GM12874 (cell line): Measurements from ENCODE around the gene EMILIN1.

Experiments used
- TF ChIP-seq, protein P1 (sequence below): IDR thresholded peaks from 2 replicates; pipeline ENCODE4 v1.5.1; 2011; ENCODE audit warnings: low read depth, mild to moderate bottlenecking, control low read depth, low read length, moderate library complexity; ENCODE audit not compliant: insufficient read depth

The EMILIN1 gene

DNA sequence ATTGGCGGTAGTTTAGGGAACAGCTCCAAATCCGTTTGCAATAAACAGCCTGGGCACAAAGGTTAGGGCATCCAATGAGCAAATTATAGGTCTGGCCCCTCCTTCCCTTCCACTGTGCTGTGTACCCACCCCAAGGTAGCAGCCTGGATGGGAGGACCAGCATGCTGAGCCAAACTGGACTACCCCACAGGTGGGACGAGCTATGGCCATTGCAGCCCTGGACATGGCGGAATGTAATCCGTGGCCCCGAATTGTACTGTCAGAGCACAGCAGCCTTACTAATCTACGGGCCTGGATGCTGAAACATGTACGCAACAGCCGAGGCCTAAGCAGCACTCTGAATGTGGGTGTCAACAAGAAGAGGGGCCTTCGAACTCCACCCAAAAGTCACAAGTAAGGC lies 20.2 kb upstream of the EMILIN1 start:
- TF ChIP-seq, protein P1, sequence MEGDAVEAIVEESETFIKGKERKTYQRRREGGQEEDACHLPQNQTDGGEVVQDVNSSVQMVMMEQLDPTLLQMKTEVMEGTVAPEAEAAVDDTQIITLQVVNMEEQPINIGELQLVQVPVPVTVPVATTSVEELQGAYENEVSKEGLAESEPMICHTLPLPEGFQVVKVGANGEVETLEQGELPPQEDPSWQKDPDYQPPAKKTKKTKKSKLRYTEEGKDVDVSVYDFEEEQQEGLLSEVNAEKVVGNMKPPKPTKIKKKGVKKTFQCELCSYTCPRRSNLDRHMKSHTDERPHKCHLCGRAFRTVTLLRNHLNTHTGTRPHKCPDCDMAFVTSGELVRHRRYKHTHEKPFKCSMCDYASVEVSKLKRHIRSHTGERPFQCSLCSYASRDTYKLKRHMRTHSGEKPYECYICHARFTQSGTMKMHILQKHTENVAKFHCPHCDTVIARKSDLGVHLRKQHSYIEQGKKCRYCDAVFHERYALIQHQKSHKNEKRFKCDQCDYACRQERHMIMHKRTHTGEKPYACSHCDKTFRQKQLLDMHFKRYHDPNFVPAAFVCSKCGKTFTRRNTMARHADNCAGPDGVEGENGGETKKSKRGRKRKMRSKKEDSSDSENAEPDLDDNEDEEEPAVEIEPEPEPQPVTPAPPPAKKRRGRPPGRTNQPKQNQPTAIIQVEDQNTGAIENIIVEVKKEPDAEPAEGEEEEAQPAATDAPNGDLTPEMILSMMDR, result no peak

DNA sequence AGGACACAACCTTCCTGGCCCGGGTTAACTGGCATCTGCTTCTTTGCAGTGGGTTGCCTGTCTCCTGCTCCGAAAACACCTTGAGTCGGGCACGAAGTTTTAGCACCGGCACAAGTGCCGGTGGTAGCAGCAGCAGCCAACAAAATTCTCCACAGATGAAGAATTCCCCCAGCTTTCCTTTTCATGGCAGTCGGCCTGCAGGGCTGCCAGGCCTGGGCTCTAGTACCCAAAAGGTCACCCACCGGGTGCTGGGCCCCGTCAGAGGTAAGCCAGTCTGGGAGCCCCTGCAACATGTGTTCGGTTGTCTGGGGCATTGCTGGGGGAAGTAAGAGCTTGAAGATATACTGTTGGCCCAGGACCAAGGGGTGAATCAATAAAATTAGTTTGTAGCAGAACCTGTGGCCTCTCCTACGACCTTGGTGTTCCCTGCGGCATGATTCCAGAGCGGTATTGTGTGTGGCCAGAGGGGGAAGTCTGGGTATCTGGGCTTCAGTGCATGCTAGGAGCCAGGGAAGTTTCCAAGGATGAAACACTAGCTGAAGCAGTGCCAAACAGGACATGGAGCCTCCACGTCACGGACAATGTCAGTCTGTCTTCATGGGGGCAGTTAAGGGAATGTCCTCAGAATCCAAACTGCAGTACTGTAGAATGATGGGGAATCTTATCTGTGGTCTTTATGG lies 19.1 kb upstream of the EMILIN1 start:
- TF ChIP-seq, protein P1, result no peak

DNA sequence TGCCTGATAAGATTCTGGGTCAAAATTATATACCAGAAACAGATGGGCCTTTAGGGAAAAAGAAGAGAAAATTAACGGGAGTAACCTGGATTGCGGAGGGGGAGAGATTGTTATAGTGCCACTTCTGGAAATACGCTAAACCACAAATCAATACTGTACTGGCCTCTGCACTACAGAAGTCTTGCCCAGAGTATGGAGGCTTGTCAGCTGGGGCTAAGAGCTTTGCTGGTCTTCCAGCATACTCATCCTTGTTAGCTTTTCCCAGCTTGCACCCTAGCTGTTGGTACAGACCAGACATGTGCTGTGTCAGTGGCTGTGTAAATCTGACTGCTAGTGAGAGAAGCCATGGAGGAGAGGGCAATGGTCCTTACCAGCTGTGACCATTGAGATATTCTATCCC lies 18.1 kb upstream of the EMILIN1 start:
- TF ChIP-seq, protein P1, result no peak

DNA sequence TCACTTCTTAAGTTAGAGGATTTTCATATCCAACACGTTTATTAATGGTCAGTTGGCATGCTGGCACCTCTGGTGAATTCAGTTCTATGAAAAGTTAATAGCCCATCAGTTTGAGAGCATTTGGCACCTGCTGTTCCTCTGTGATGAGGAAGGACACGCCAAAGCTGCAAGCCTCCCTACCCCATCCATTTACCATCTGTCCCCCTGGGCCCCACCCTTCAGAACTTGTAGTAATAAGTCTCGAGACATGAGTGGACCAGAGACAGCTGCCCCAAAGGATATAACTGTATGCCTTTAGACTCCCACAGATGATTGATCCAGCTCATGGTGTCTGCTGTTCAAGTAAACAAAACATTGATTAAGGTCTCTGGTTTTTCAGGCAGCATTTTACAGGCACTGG lies 13.3 kb upstream of the EMILIN1 start:
- TF ChIP-seq, protein P1, result no peak

DNA sequence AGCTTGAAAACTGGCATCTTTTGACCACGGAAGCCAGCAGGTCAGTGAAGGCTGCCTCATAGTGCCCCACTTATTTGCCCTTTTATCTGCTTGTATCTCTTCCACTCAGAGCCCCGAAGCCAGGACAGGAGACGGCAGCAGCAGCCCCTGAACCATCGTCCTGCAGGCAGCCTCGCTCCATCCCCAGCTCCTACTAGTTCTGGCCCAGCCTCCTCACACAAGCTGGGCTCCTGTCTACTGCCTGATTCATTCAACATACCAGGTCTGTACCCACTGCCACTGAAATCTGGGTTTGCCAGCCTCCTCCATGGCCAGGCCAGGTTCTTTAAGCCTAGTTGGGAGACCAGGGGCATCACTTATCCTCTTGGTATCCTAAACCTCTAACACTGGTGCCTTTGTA lies 11.0 kb upstream of the EMILIN1 start:
- TF ChIP-seq, protein P1, result no peak

DNA sequence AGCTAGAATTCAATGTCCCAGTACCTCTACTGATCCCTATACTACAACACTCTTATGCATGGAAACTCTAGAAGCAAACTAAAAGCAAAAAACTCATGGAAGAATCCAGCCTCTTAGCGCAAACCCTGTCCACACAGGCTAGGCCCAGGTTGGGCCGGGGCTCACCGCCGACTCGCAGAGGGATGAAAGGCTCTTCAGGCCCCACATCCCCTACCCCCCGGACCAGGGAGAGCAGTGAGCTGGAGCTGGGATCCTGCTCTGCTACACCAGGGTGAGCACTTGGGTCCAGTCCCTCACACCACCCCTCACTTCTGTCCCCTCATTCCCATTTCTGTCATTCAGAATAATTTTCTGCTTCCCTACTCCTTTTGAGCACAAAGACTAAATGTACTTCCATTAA lies 9.0 kb upstream of the EMILIN1 start:
- TF ChIP-seq, protein P1, result no peak

DNA sequence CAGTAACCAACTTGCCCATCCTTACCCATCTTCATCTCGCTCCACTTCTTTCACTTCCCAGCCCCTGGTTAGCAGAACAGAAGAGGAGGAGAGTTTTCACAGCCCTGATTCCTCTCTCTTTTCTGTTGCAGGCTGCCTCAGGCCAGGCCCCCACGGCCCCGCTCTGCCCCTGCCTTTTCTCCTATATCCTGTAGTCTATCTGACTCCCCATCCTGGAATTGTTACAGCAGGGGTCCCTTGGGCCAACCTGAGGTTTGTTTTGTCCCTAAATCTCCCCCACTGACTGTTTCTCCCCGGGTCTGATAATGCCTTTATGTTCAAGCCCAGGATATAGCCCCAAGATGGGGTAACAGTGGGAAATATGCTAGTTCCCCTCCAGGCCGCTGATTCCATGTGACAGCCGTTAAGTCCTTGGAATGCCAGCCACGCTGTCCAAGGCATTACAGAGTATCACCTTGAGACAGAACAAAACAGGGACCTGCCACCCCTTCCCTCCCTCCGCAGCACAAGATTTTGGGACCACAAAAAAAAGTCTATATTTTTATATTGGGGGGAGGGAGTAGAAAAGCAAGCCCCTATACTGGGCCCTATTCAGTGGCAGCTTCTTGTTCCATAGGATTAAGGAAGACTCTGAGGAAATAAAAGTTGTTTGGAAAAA lies 8.3 kb upstream of the EMILIN1 start:
- TF ChIP-seq, protein P1, result no peak
